T-helper 1 cell treated with Interleukin-12 subunit alpha and Interleukin-12 subunit beta and Interleukin-4 antibody, amounts not matched to agents 30 μg/mL and 1 μg/mL, for 36 hours (primary cell): ENCODE data around the gene ADA.
"Not testable (repeated sequence)": the region's sequence is repeated elsewhere in the genome, so short reads cannot be mapped to it uniquely, and the experiment has no call there.

Source experiments
- H3K27ac Mint-ChIP-seq: one replicate; pipeline ENCODE4 v1.8.0; 2021; ENCODE audit warnings: mild to moderate bottlenecking, mixed read lengths
- H3K27me3 Mint-ChIP-seq: one replicate; pipeline ENCODE4 v1.8.0; 2021; ENCODE audit warnings: low read depth, mixed read lengths
- H3K36me3 Mint-ChIP-seq: one replicate; pipeline ENCODE4 v1.8.0; 2021; ENCODE audit warnings: low read depth, mixed read lengths
- H3K4me1 Mint-ChIP-seq: one replicate; pipeline ENCODE4 v1.8.0; 2021; ENCODE audit warnings: low read depth, mixed read lengths
- H3K4me3 Mint-ChIP-seq: one replicate; pipeline ENCODE4 v1.8.0; 2021; ENCODE audit warnings: mild to moderate bottlenecking, moderate library complexity, mixed read lengths
- H3K9me3 Mint-ChIP-seq: one replicate; pipeline ENCODE4 v1.8.0; 2021; ENCODE audit warnings: mixed read lengths

Gene ADA

GRCh38 chr20:44651684-44652423 lies at the start of gene ADA:
ADA (minus strand) TSS chr20:44651699; CDS start chr20:44651607, 92 bp downstream.
- Mint-ChIP-seq H3K27me3 (no peaks in the 10 kb centered on the region), H3K4me1 (peaks cover 46% of the 10 kb centered on the region), H3K36me3 (peaks cover 22% of the 10 kb centered on the region), H3K27ac (peak within 1 kb of the TSS; percentile 91), H3K9me3 (no peaks in the 10 kb centered on the region), H3K4me3 (peak within 1 kb of the TSS; percentile 94)

- H3K27me3 Mint-ChIP-seq: no peaks in the 10 kb centered on the region
- peaks cover 5% of the 10 kb centered on the region for H3K4me1 Mint-ChIP-seq
- no peaks in the 10 kb centered on the region for H3K9me3 Mint-ChIP-seq
- H3K36me3 Mint-ChIP-seq: no peaks in the 10 kb centered on the region
- H3K4me3 Mint-ChIP-seq: no peak overlapping the region
- no peak overlapping the region for H3K27ac Mint-ChIP-seq
These were observed 48.8 kb upstream of the ADA start for GRCh38 chr20:44700306-44700705.

GRCh38 chr20:44698351-44698750 lies 46.9 kb upstream of the ADA start:
- Mint-ChIP-seq H3K27me3 (no peaks in the 10 kb centered on the region), H3K27ac (no peak overlapping the region), H3K9me3 (no peaks in the 10 kb centered on the region), H3K4me1 (peaks cover 5% of the 10 kb centered on the region), H3K36me3 (no peaks in the 10 kb centered on the region), H3K4me3 (no peak overlapping the region)

- H3K36me3 Mint-ChIP-seq, H3K27me3 Mint-ChIP-seq, H3K27ac Mint-ChIP-seq, H3K4me1 Mint-ChIP-seq, H3K4me3 Mint-ChIP-seq, H3K9me3 Mint-ChIP-seq: not testable (repeated sequence)
These were observed 45.5 kb upstream of the ADA start for GRCh38 chr20:44697041-44697440.

GRCh38 chr20:44696315-44696714 lies 44.8 kb upstream of the ADA start:
- H3K9me3 Mint-ChIP-seq: no peaks in the 10 kb centered on the region
- no peaks in the 10 kb centered on the region for H3K36me3 Mint-ChIP-seq
- peaks cover 5% of the 10 kb centered on the region for H3K4me1 Mint-ChIP-seq
- no peak overlapping the region for H3K27ac Mint-ChIP-seq
- H3K4me3 Mint-ChIP-seq: no peak overlapping the region
- H3K27me3 Mint-ChIP-seq: no peaks in the 10 kb centered on the region

GRCh38 chr20:44695674-44696300 lies 44.3 kb upstream of the ADA start:
- H3K27ac Mint-ChIP-seq: no peak overlapping the region
- no peak overlapping the region for H3K4me3 Mint-ChIP-seq
- no peaks in the 10 kb centered on the region for H3K36me3 Mint-ChIP-seq
- no peaks in the 10 kb centered on the region for H3K9me3 Mint-ChIP-seq
- no peaks in the 10 kb centered on the region for H3K27me3 Mint-ChIP-seq
- H3K4me1 Mint-ChIP-seq: peaks cover 5% of the 10 kb centered on the region

GRCh38 chr20:44695295-44695673 lies 43.8 kb upstream of the ADA start:
- Mint-ChIP-seq H3K4me1 (peaks cover 5% of the 10 kb centered on the region), H3K4me3 (no peak overlapping the region), H3K27ac (no peak overlapping the region), H3K9me3 (no peaks in the 10 kb centered on the region), H3K27me3 (no peaks in the 10 kb centered on the region), H3K36me3 (no peaks in the 10 kb centered on the region)

GRCh38 chr20:44694159-44694558 lies 42.7 kb upstream of the ADA start:
- no peak overlapping the region for H3K4me3 Mint-ChIP-seq
- H3K27ac Mint-ChIP-seq: no peak overlapping the region
- peaks cover 5% of the 10 kb centered on the region for H3K4me1 Mint-ChIP-seq
- H3K27me3 Mint-ChIP-seq: no peaks in the 10 kb centered on the region
- H3K36me3 Mint-ChIP-seq: no peaks in the 10 kb centered on the region
- no peaks in the 10 kb centered on the region for H3K9me3 Mint-ChIP-seq

- H3K4me1 Mint-ChIP-seq: peaks cover 5% of the 10 kb centered on the region
- no peak overlapping the region for H3K27ac Mint-ChIP-seq
- no peak overlapping the region for H3K4me3 Mint-ChIP-seq
- no peaks in the 10 kb centered on the region for H3K27me3 Mint-ChIP-seq
- H3K36me3 Mint-ChIP-seq: no peaks in the 10 kb centered on the region
- no peaks in the 10 kb centered on the region for H3K9me3 Mint-ChIP-seq
These were observed 42.1 kb upstream of the ADA start for GRCh38 chr20:44693627-44694026.

- H3K36me3 Mint-ChIP-seq: no peaks in the 10 kb centered on the region
- H3K4me1 Mint-ChIP-seq: peaks cover 5% of the 10 kb centered on the region
- no peak overlapping the region for H3K27ac Mint-ChIP-seq
- no peaks in the 10 kb centered on the region for H3K27me3 Mint-ChIP-seq
- no peak overlapping the region for H3K4me3 Mint-ChIP-seq
- H3K9me3 Mint-ChIP-seq: no peaks in the 10 kb centered on the region
These were observed 41.5 kb upstream of the ADA start for GRCh38 chr20:44692932-44693480.

- Mint-ChIP-seq H3K27me3 (peaks cover 4% of the 10 kb centered on the region), H3K36me3 (no peaks in the 10 kb centered on the region), H3K4me3 (no peak overlapping the region), H3K4me1 (peaks cover 5% of the 10 kb centered on the region), H3K27ac (no peak overlapping the region), H3K9me3 (no peaks in the 10 kb centered on the region)
These were observed 40.2 kb upstream of the ADA start for GRCh38 chr20:44691424-44692423.

- Mint-ChIP-seq H3K27me3 (peaks cover 4% of the 10 kb centered on the region), H3K4me1 (no peaks in the 10 kb centered on the region), H3K36me3 (no peaks in the 10 kb centered on the region), H3K9me3 (no peaks in the 10 kb centered on the region), H3K4me3 (no peak overlapping the region), H3K27ac (no peak overlapping the region)
These were observed 39.4 kb upstream of the ADA start for GRCh38 chr20:44690781-44691423.

GRCh38 chr20:44689809-44690208 lies 38.3 kb upstream of the ADA start:
- Mint-ChIP-seq H3K36me3 (no peaks in the 10 kb centered on the region), H3K9me3 (no peaks in the 10 kb centered on the region), H3K27me3 (peaks cover 8% of the 10 kb centered on the region), H3K4me1 (peaks cover 5% of the 10 kb centered on the region), H3K27ac (no peak overlapping the region), H3K4me3 (no peak overlapping the region)

- Mint-ChIP-seq H3K27me3 (peaks cover 8% of the 10 kb centered on the region), H3K36me3 (no peaks in the 10 kb centered on the region), H3K4me1 (peaks cover 5% of the 10 kb centered on the region), H3K27ac (no peak overlapping the region), H3K4me3 (no peak overlapping the region), H3K9me3 (no peaks in the 10 kb centered on the region)
These were observed 36.6 kb upstream of the ADA start for GRCh38 chr20:44688053-44688625.
